Activated CD8-positive, alpha-beta memory T cell treated with anti-CD3 and anti-CD28 coated beads for 48 hours (primary cell): ENCODE data around the gene CATSPERD.
"Not testable (repeated sequence)": the region's sequence is repeated elsewhere in the genome, so short reads cannot be mapped to it uniquely, and the experiment has no call there.

ENCODE experiments used
- DNase-seq, 3 experiments: peaks; one replicate each; pipeline ENCODE4 v3.0.0-alpha.2; 2020; ENCODE audit warnings: low read depth in 2 of 3, low spot score in 2 of 3

The CATSPERD gene

GRCh38 chr19:5684694-5685430, 35.6 kb upstream of the CATSPERD start:
- DNase-seq = no peak

- no peak for DNase-seq
These were observed 34.2 kb upstream of the CATSPERD start for GRCh38 chr19:5686326-5686646.

DNA sequence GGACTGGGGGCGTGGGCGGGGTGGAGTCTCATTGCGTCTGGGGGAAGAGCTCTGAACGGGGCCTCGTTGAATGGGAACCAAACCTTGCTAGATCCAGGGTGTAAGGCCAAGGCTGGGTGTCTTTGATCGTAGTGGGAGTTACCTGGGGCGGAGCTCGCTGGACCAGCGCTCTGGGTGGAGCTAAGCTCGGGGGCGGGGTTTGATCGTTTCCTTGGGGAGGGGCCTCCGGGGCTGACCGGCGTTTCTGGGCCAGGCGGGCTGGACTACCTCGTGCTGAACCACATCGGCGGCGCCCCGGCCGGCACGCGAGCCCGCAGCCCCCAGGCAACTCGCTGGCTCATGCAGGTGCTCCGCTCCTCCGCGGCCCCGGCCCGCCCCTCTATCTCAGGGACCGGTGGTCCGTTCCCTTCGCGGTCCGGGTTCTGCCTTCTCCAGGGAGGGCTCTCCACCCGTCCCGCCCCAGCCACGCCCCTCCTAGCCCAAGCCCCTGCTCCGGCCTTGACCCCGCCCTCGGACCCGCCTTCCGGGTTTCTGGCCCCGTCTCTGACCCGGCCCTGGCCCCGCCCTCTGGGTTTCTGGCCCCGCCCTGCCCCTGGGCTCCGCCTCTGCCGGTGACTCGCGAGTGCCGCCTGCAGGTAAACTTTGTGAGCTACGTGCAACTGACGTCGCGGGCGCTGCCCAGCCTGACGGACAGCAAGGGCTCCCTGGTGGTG, 33.6 kb upstream of the CATSPERD start:
- DNase-seq = peak; percentile 98 to 100 (median 100)

DNA sequence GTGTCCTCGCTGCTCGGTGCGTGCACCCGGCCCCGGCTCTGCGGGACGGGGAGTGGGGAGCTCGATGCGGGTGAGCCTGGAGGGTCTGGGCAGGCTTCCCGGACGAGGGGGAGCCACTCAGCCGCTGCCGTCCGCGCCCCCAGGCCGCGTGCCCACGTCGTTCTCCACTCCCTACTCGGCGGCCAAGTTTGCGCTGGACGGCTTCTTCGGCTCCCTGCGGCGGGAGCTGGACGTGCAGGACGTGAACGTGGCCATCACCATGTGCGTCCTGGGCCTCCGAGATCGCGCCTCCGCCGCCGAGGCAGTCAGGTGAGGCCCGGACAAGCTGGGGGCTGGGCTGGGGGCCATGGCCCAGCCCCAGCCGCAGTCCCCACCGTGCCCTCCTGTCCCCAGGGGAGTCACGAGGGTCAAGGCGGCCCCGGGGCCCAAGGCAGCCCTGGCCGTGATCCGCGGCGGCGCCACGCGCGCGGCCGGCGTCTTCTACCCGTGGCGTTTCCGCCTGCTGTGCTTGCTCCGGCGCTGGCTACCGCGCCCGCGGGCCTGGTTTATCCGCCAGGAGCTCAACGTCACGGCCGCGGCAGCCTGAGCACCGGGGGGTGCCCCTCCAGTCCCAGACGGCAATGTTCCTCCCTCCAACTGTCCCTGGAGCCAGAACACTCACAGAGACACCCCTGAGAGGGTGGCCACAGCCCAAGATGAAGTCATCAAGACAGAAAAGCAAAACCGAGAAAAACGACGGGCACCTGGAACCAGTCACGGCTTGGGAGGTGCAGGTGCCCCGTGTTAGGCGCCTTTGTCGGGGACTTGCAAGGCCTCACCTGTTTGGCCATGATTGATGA, 32.9 kb upstream of the CATSPERD start:
- no peak for DNase-seq

GRCh38 chr19:5688262-5688881, 32.1 kb upstream of the CATSPERD start:
- DNase-seq = not testable (repeated sequence)

- peak; percentile 98 to 100 (median 99) for DNase-seq
These were observed 30.1 kb upstream of the CATSPERD start, which contains the start of gene RPL36 for GRCh38 chr19:5690125-5690954. RPL36 (plus strand) TSS chr19:5690295; CDS start chr19:5690508, 213 bp downstream.

GRCh38 chr19:5690955-5691821, 29.2 kb upstream of the CATSPERD start:
- peak in 2 of 3 experiments; percentile 31 to 44 for DNase-seq

- DNase-seq = no peak
These were observed 28.4 kb upstream of the CATSPERD start for GRCh38 chr19:5691822-5692722.

- DNase-seq = no peak
These were observed 27.7 kb upstream of the CATSPERD start for GRCh38 chr19:5692723-5693194.

GRCh38 chr19:5693195-5694166, 27.0 kb upstream of the CATSPERD start:
- DNase-seq = no peak

GRCh38 chr19:5694167-5694955, 26.1 kb upstream of the CATSPERD start:
- DNase-seq = no peak

DNA sequence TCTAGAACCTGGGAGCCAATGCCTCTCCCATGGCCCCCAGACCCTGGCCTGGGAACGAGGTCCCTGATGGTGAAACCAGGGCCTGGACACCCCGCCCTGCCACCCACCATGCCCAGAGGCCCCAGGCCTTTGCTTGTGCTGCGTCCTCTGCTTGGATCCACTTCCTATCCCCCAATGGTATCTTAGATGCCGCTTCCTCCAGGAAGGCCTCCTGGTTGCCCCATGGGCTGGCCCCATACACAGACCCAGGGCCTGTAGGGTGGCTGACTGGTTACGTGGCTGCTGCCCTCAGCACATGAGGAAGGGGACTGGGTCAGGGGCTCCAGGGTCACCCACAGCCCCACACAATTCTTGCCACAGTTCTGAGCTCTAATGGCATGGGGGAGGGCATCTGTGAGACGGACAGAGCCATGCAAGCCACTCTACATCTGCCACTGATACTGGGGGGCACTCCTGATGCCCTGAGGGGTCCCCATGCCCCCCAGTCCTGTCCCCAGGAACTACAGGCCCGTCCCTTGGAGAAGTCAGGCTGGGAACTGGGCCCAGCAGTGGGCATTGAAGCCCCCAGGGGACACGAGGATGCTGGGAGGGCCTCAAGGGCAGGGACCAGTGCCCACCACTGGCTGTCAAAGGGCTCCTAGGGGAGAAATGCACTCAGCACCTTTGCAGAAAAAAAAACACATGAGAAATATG, 25.3 kb upstream of the CATSPERD start:
- no peak for DNase-seq

DNA sequence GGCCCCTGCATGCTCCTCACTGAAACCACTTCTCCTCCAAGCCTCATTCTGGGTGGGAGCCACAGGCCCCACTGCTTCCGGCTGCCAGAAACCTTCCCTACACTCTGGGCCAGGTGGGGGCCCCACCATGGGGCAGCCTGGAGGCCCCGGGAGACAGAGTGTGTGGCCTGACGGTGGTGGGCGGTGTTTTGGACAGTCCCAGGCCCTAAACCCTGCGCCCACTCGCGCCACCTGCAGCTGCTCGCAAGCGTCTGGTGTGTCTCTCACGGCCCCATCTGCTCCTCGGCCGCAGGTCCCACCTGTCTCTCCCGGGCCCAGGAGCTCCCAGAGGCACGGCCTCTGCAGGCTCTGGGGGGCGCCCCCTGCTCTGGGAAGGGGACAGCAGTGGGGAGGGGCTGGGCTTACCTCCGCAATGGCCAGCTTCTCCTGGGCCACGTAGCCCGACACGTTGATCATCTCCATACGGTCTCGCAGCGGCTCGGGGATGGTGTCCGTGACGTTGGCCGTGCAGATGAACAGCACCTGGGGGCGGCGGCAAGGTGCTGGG, 24.7 kb upstream of the CATSPERD start:
- DNase-seq = no peak

DNA sequence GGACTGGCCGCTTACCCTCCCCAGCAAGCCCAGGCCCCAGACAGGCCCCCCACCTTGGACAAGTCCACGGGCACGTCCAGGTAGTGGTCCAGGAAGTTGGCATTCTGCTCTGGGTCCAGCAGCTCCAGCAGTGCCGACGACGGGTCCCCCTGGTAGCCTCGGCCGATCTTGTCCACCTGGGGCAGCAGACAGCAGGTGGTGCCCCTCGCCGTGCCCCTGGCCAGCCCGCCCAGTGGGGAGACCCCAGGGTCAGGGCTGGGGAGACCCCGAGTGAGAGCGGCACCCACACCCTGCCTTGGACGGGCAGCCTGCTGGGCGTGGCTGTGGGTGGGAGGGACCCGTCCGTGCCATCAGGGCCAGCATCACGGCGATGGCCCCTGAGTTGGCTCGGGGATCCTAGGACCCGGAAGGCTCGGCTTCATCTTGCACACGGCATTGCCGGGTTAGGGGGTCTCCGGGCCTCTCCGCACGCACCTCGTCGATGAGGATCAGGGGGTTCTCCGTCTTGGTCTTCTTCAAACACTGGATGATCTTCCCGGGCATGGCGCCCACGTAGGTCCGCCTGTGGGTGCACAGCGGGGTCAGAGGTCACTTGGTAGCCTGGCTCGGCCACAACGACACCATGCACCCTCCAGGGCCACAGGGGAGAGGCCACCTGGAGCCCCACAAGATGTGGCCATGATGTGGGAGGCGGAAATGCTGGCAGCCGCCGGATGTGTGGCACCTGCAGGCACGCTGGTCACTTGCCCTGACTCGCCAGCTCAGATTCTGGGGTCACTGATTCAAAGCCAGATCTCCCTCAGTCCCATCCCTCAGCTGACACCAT, 24.0 kb upstream of the CATSPERD start:
- no peak for DNase-seq
